ENCODE results near the gene PIK3CG. TPM values are rescaled to one million over a fixed set of nuclear protein-coding genes. Genes with fewer than 3 reads are reported as not detected.
"Not testable (repeated sequence)": the region's sequence is repeated elsewhere in the genome, so short reads cannot be mapped to it uniquely, and the experiment has no call there.

Gene PIK3CG
- total RNA-seq, 1 experiment from 2014 or later = 0.05 TPM

DNA sequence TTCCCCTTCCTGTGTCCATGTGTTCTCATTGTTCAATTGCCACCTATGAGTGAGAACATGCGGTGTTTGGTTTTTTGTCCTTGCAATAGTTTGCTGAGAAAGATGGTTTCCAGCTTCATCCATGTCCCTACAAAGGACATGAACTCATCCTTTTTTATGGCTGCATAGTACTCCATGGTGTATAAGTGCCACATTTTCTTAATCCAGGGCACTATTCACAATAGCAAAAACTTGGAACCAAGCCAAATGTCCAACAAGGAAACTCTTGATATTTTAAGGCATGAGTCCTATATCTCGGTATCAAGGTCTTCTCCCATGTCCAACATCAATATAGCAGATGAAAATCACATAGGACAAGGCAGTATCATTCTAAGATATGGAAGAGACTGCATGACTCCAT lies 64.5 kb downstream of the PIK3CG start:
- H3K9me2 ChIP-seq (ENCODE audit: insufficient read depth); H3K27me3 ChIP-seq (ENCODE audit: insufficient read depth, low read length); H2AFZ ChIP-seq (ENCODE audit: low read depth, low read length, poor library complexity, severe bottlenecking); DNase-seq (ENCODE audit: low read depth, low spot score); H3K4me2 ChIP-seq (ENCODE audit: low read length); H3K9me3 ChIP-seq (ENCODE audit: control insufficient read depth in 1 of 2, insufficient read depth in 1 of 2, low read depth in 1 of 2, low read length in 2 of 2); H4K20me1 ChIP-seq (ENCODE audit: insufficient read depth); H3K79me2 ChIP-seq (ENCODE audit: insufficient read depth, low read length); RAD21 ChIA-PET (ENCODE audit: low non-redundant PET in 1 of 2, low total read pairs in 2 of 2, uncharacterized antibody in 2 of 2, unreplicated experiment in 2 of 2); H3K4me3 ChIP-seq (replicated peaks in 1 of 2; ENCODE audit: low read depth in 1 of 2, low read length in 2 of 2); CTCF ChIA-PET; POLR2A ChIA-PET; H3K36me3 ChIP-seq (ENCODE audit: control insufficient read depth in 1 of 2, insufficient read depth in 2 of 2, low read length in 2 of 2); BruUV-seq (replicated peaks); ATAC-seq; H3K9ac ChIP-seq (ENCODE audit: low read length); H3K27ac ChIP-seq (ENCODE audit: low read depth, low read length); H3K4me1 ChIP-seq (ENCODE audit: control insufficient read depth in 1 of 2, insufficient read depth in 2 of 2, low read length in 2 of 2); intact Hi-C loops (cut with micrococcal nuclease): not testable (repeated sequence)

DNA sequence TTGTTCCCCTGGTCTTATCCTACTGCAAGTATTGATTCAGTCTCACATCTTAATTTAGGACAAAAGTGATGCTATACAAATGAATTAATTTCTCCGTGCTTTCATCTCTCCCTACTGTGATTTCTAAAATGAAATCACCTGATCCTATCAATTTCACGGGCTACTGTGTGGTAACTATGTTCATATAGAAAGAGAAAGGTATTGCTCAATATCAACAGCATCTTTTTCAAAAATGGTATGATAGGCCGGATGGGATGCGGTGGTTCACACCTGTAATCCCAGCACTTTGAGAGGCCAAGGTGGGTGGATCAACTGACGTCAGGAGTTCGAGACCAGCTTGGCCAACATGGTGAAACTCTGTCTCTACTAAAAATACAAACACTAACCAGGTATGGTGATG lies 71.2 kb downstream of the PIK3CG start:
- Histone ChIP-seq H2AFZ (ENCODE audit: low read depth, low read length, poor library complexity, severe bottlenecking) (no peak overlapping the region), H3K36me3 (ENCODE audit: control insufficient read depth in 1 of 2, insufficient read depth in 2 of 2, low read length in 2 of 2) (no peaks in the 10 kb centered on the region), H3K4me1 (ENCODE audit: control insufficient read depth in 1 of 2, insufficient read depth in 2 of 2, low read length in 2 of 2) (no peaks in the 10 kb centered on the region), H3K9ac (ENCODE audit: low read length) (no peak overlapping the region), H3K27ac (ENCODE audit: low read depth, low read length) (no peak overlapping the region), H3K9me3 (ENCODE audit: control insufficient read depth in 1 of 2, insufficient read depth in 1 of 2, low read depth in 1 of 2, low read length in 2 of 2) (no peaks in the 10 kb centered on the region), H3K4me3 (replicated peaks in 1 of 2; ENCODE audit: low read depth in 1 of 2, low read length in 2 of 2) (no peak overlapping the region), H3K9me2 (ENCODE audit: insufficient read depth) (no peaks in the 10 kb centered on the region), H3K4me2 (ENCODE audit: low read length) (no peak overlapping the region), H3K79me2 (ENCODE audit: insufficient read depth, low read length) (no peaks in the 10 kb centered on the region), H3K27me3 (ENCODE audit: insufficient read depth, low read length) (no peaks in the 10 kb centered on the region), H4K20me1 (ENCODE audit: insufficient read depth) (no peaks in the 10 kb centered on the region)
- ChIA-PET POLR2A (no interaction called here), CTCF (interaction anchor here (1.7 kb wide), 1 partner anchor 11 kb away, joined by 6 read pairs; no protein-coding TSS in a partner anchor), RAD21 (ENCODE audit: low non-redundant PET in 1 of 2, low total read pairs in 2 of 2, uncharacterized antibody in 2 of 2, unreplicated experiment in 2 of 2) (no interaction called here)
- DNase-seq (ENCODE audit: low read depth, low spot score) (no peak), ATAC-seq (no peak)
- TF ChIP-seq POLR2A (IDR thresholded peaks at IDR 0.05; ENCODE audit: borderline replicate concordance, extremely low read depth, insufficient read depth, insufficient read length) (no peak), CBX3 (IDR thresholded peaks at IDR 0.05; ENCODE audit: low read depth) (no peak), ZNF274 (IDR thresholded peaks at IDR 0.05; ENCODE audit: low read depth, low read length) (no peak), CEBPB (IDR thresholded peaks at IDR 0.05; ENCODE audit: low read depth) (no peak), SRF (IDR thresholded peaks at IDR 0.05; ENCODE audit: low read depth) (no peak)
- TF ChIP-seq, protein P1, sequence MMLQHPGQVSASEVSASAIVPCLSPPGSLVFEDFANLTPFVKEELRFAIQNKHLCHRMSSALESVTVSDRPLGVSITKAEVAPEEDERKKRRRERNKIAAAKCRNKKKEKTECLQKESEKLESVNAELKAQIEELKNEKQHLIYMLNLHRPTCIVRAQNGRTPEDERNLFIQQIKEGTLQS (IDR thresholded peaks at IDR 0.05) = no peak
- TF ChIP-seq, protein P2, sequence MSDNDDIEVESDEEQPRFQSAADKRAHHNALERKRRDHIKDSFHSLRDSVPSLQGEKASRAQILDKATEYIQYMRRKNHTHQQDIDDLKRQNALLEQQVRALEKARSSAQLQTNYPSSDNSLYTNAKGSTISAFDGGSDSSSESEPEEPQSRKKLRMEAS (IDR thresholded peaks at IDR 0.05) = no peak
- intact Hi-C loops (cut with micrococcal nuclease) = no loop called here
- BruUV-seq (replicated peaks) = no TSS peak

DNA sequence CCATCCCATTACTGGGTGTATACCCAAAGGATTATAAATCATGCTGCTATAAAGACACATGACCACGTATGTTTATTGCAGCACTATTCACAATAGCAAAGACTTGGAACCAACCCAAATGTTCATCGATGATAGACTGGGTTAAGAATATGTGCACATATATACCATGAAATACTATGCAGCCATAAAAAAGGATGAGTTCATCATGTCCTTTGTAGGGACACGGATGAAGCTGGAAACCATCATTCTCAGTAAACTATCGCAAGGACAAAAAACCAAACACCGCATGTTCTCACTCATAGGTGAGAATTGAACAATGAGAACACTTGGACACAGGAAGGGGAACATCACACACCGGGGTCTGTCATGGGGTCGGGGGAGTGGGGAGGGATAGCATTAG lies 73.0 kb downstream of the PIK3CG start:
- H3K79me2 ChIP-seq (ENCODE audit: insufficient read depth, low read length); DNase-seq (ENCODE audit: low read depth, low spot score); BruUV-seq (replicated peaks); H3K4me2 ChIP-seq (ENCODE audit: low read length); RAD21 ChIA-PET (ENCODE audit: low non-redundant PET in 1 of 2, low total read pairs in 2 of 2, uncharacterized antibody in 2 of 2, unreplicated experiment in 2 of 2); H3K27me3 ChIP-seq (ENCODE audit: insufficient read depth, low read length); H2AFZ ChIP-seq (ENCODE audit: low read depth, low read length, poor library complexity, severe bottlenecking); H4K20me1 ChIP-seq (ENCODE audit: insufficient read depth); H3K9ac ChIP-seq (ENCODE audit: low read length); POLR2A ChIA-PET; intact Hi-C loops (cut with micrococcal nuclease); ATAC-seq; H3K36me3 ChIP-seq (ENCODE audit: control insufficient read depth in 1 of 2, insufficient read depth in 2 of 2, low read length in 2 of 2); H3K4me3 ChIP-seq (replicated peaks in 1 of 2; ENCODE audit: low read depth in 1 of 2, low read length in 2 of 2); H3K9me2 ChIP-seq (ENCODE audit: insufficient read depth); H3K9me3 ChIP-seq (ENCODE audit: control insufficient read depth in 1 of 2, insufficient read depth in 1 of 2, low read depth in 1 of 2, low read length in 2 of 2); H3K4me1 ChIP-seq (ENCODE audit: control insufficient read depth in 1 of 2, insufficient read depth in 2 of 2, low read length in 2 of 2); H3K27ac ChIP-seq (ENCODE audit: low read depth, low read length): not testable (repeated sequence)
- CTCF ChIA-PET = interaction anchor here (1.2 kb wide), 1 partner anchor 10 kb away, joined by 4 read pairs; no protein-coding TSS in a partner anchor

All from HCT116 (cell line).